Liver (tissue), 3 donors: Measurements from ENCODE around the gene GLT6D1.

Source experiments
- CTCF ChIP-seq: fragments of 150-350 bp; IDR thresholded peaks from 2 replicates; pipeline ENCODE4 v1.5.1; 2017; ENCODE audit warnings: improper control_type of control experiment, low read depth, low read length; ENCODE audit not compliant: missing input control
- GABPA ChIP-seq, 2 donors: IDR thresholded peaks in 1 of 2; conservative IDR thresholded peaks in 1 of 2; 2 replicates each; pipeline ENCODE4 v1.6.1; 2016; ENCODE audit warnings: antibody characterized with exemption in 2 of 2, mild to moderate bottlenecking in 1 of 2, moderate library complexity in 1 of 2
- JUND ChIP-seq, 2 donors: IDR thresholded peaks; 2 replicates each; pipeline ENCODE4 v1.6.1; 2016; ENCODE audit warnings: antibody characterized with exemption in 2 of 2
- MAX ChIP-seq: IDR thresholded peaks from 2 replicates; pipeline ENCODE4 v1.6.1; 2016; ENCODE audit warnings: antibody characterized with exemption
- NR2F2 ChIP-seq: IDR thresholded peaks from 2 replicates; pipeline ENCODE4 v1.6.1; 2016; ENCODE audit warnings: antibody characterized with exemption
- RAD21 ChIP-seq, 2 donors: IDR thresholded peaks; 2 replicates each; pipeline ENCODE4 v1.6.1; 2016; ENCODE audit warnings: antibody characterized with exemption in 2 of 2, mild to moderate bottlenecking in 2 of 2
- REST ChIP-seq: IDR thresholded peaks from 2 replicates; pipeline ENCODE4 v1.6.1; 2016; ENCODE audit warnings: antibody characterized with exemption, mild to moderate bottlenecking
- RXRA ChIP-seq, 2 donors: IDR thresholded peaks; 2 replicates each; pipeline ENCODE4 v1.6.1; 2017 to 2018; ENCODE audit warnings: antibody characterized with exemption in 2 of 2, mild to moderate bottlenecking in 1 of 2
- SP1 ChIP-seq: IDR thresholded peaks from 2 replicates; pipeline ENCODE4 v1.6.1; 2018; ENCODE audit warnings: antibody characterized with exemption, mild to moderate bottlenecking
- TAF1 ChIP-seq: conservative IDR thresholded peaks from 2 replicates; pipeline ENCODE4 v1.6.1; 2016; ENCODE audit warnings: antibody characterized with exemption, mild to moderate bottlenecking
- YY1 ChIP-seq: IDR thresholded peaks from 2 replicates; pipeline ENCODE4 v1.6.1; 2016; ENCODE audit warnings: antibody characterized with exemption, mild to moderate bottlenecking
- ZBTB33 ChIP-seq: IDR thresholded peaks from 2 replicates; pipeline ENCODE4 v1.6.1; 2016; ENCODE audit warnings: antibody characterized with exemption
- donor health status: healthy.
- donor health status: healthy.

- TF ChIP-seq SP1 (no peak), CTCF (no peak), GABPA (IDR thresholded peaks at IDR 0.05 in 1 of 2, conservative IDR thresholded peaks at IDR 0.05 in 1 of 2) (no peak), RAD21 (IDR thresholded peaks at IDR 0.05) (no peak), RXRA (IDR thresholded peaks at IDR 0.05) (no peak), ZBTB33 (no peak), MAX (no peak), JUND (IDR thresholded peaks at IDR 0.05) (no peak), YY1 (no peak), REST (no peak), TAF1 (no peak), NR2F2 (no peak)
Observed at GRCh38 chr9:135649508-135649907, 10.2 kb upstream of the GLT6D1 start.
